ENCODE measurements around the gene TMOD4. TPM values are rescaled to one million over a fixed set of nuclear protein-coding genes. Genes with fewer than 3 reads are reported as not detected.

TMOD4 gene
- total and polyA plus RNA-seq, 9 of the 15 experiments (the other 6 are each of a cell fraction or from before 2014, with no cell fraction given) = 0.18 to 1.8 (median 1.1) TPM; not detected in 1

DNA sequence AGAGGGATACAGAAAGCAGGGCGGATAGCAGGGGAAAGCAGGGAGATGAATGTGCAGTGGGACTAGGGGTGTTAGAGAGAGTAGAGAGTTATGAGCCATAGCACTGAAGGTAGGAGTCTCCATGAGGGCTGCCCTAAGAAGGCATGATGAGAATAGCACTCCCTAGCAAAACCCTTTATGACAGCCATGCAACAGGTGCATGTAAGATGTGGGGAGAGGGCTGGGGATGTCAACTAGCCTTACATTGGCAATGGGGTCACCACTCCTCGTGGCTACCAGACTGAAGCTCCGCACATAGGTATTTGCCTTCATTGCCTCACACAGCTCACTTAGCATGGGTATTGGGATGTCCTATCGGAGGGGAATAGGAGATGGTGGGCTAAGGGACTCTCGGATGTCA lies 4.6 kb downstream of the TMOD4 start:
- FAIRE-seq (no peak), ATAC-seq (no peak), DNase-seq (ENCODE audit: extremely low read depth in 1 of 4, low spot score in 3 of 4) (no peak)
- Histone ChIP-seq H3K27ac (ENCODE audit: extremely low read depth, low read depth, low read length) (no peak overlapping the region), H3K79me2 (ENCODE audit: control insufficient read depth, insufficient read depth, low read length) (peaks cover 11% of the 10 kb centered on the region), H3K4me2 (ENCODE audit: insufficient read depth, low read length) (no peak overlapping the region), H3K9ac (ENCODE audit: insufficient read depth in 1 of 2, low read depth in 2 of 2, low read length in 2 of 2) (no peak overlapping the region), H3K4me3 (no peak overlapping the region), H3K4me1 (replicated peaks in 1 of 2; ENCODE audit: control insufficient read depth in 2 of 2, insufficient read depth in 2 of 2, low read length in 2 of 2) (peaks cover 7 to 10% of the 10 kb centered on the region in 2 experiments; a peak in 4 of 5 replicates), H3K27me3 (ENCODE audit: control insufficient read depth in 2 of 2, insufficient read depth in 2 of 2, low read length in 2 of 2) (no peaks in the 10 kb centered on the region), H2AFZ (ENCODE audit: low read depth, low read length) (no peak overlapping the region), H4K20me1 (replicated peaks; ENCODE audit: control insufficient read depth, insufficient read depth, low read length) (no peaks in the 10 kb centered on the region), H3K9me1 (ENCODE audit: control insufficient read depth, insufficient read depth, low read length) (no peaks in the 10 kb centered on the region), H3K36me3 (ENCODE audit: control insufficient read depth, insufficient read depth, low read length) (peaks cover 47% of the 10 kb centered on the region; the same call in 2 of the 3 replicates), H3K9me3 (replicated peaks; ENCODE audit: control insufficient read depth, insufficient read depth, low read depth, low read length) (no peaks in the 10 kb centered on the region)
- POLR2A ChIA-PET = interaction anchor here (0.6 to 1.3 kb wide), 3 partner anchors 18 to 49 kb away, joined by 4 to 5 read pairs (median 4); partner anchors contain the start of gene VPS72
- CTCF ChIA-PET (ENCODE audit: low intra/inter-chr PET ratio) = no interaction called here
- WGBS (ENCODE audit: insufficient coverage, low coverage, missing lambda C conversion rate) = 75% methylated on average over 5 of the region's 5 CpGs
- intact Hi-C loops (cut with micrococcal nuclease) (no loop called here), in situ Hi-C loops (cut with MboI) (no loop called here)
- TF ChIP-seq CREB3 (tag; conservative IDR thresholded peaks at IDR 0.05; ENCODE audit: low read depth) (no peak), RBM14 (IDR thresholded peaks at IDR 0.05; ENCODE audit: borderline replicate concordance, insufficient read depth, low read depth, low read length) (no peak), ZNF124 (CRISPR knock-in tag; IDR thresholded peaks at IDR 0.05) (no peak), RBBP5 (IDR thresholded peaks at IDR 0.05; ENCODE audit: borderline replicate concordance, insufficient read depth, low read length, poor library complexity, severe bottlenecking) (no peak), SNRNP70 (optimal IDR thresholded peaks at IDR 0.05; ENCODE audit: low read depth, low read length) (no peak), KLF16 (IDR thresholded peaks at IDR 0.05) (no peak), FOSL1 (tag; conservative IDR thresholded peaks at IDR 0.05) (no peak), ZKSCAN8 (CRISPR knock-in tag; IDR thresholded peaks at IDR 0.05) (no peak)
- TF ChIP-seq, protein P1, sequence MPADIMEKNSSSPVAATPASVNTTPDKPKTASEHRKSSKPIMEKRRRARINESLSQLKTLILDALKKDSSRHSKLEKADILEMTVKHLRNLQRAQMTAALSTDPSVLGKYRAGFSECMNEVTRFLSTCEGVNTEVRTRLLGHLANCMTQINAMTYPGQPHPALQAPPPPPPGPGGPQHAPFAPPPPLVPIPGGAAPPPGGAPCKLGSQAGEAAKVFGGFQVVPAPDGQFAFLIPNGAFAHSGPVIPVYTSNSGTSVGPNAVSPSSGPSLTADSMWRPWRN (IDR thresholded peaks at IDR 0.05; ENCODE audit: low read depth) = no peak
- BruUV-seq (replicated peaks) = no TSS peak
